B cell (primary cell): Measurements from ENCODE around the gene FITM1. TPM values are rescaled to one million over a fixed set of nuclear protein-coding genes. Genes with fewer than 3 reads are reported as not detected.

Source experiments
- ATAC-seq: fragments of 200-7000 bp; cut with Tn5 transposase; one replicate; pipeline ENCODE4 v1.10.0; 2021; ENCODE audit warnings: low read depth, mild to moderate bottlenecking, moderate number of reproducible peaks, moderate library complexity
- CTCF ChIA-PET: fragments of 350-600 bp; sonication (Branson Sonifier 250); formaldehyde crosslinking; loops from one replicate; lab custom pipeline; 2021; ENCODE audit warnings: antibody characterized with exemption, inconsistent platforms; lab: Charles Lee
- POLR2A ChIA-PET: fragments of 350-600 bp; sonication (Branson Sonifier 250); formaldehyde crosslinking; loops from one replicate; lab custom pipeline; 2021; ENCODE audit warnings: antibody characterized with exemption; lab: Charles Lee
- DNase-seq: peaks from one replicate; pipeline ENCODE4 v3.0.0; 2013
- H2AFZ ChIP-seq: 2 replicates; pipeline ENCODE4 v1.6.1; 2012; ENCODE audit warnings: mild to moderate bottlenecking, low read depth, low read length; ENCODE audit not compliant: insufficient read depth, poor library complexity, severe bottlenecking
- H3K27ac ChIP-seq, 2 donors: 1 replicate in 1 of 2; 2 replicates in 1 of 2; pipeline ENCODE4 v1.5.1; 2012 to 2013; ENCODE audit warnings: low read length in 2 of 2, mild to moderate bottlenecking in 2 of 2, moderate library complexity in 1 of 2
- H3K27me3 ChIP-seq, 4 experiments: fragments of 200-600 bp in 1 of 4; sonication (generic) in 1 of 4; replicated peaks in 1 of 4; 1 replicate in 2 of 4; 2 replicates in 2 of 4; pipeline versions ENCODE4 v1.6.1 to v1.7.0; 2013 to 2016; ENCODE audit warnings: low read length in 3 of 4, mild to moderate bottlenecking in 2 of 4, mixed read lengths in 1 of 4, moderate library complexity in 1 of 4; ENCODE audit not compliant: insufficient read depth in 4 of 4, control insufficient read depth in 3 of 4; ENCODE audit errors: control extremely low read depth in 1 of 4
- H3K36me3 ChIP-seq, 2 experiments: replicated peaks in 1 of 2; 1 replicate in 1 of 2; 2 replicates in 1 of 2; pipeline versions ENCODE4 v1.6.1 to v1.7.1; 2013; ENCODE audit warnings: low read length in 1 of 2; ENCODE audit not compliant: insufficient read depth in 2 of 2, control insufficient read depth in 1 of 2; ENCODE audit errors: control extremely low read depth in 1 of 2, extremely low read depth in 1 of 2
- H3K4me1 ChIP-seq, 2 donors: fragments of 200-600 bp in 1 of 2; sonication (generic) in 1 of 2; 1 replicate in 1 of 2; 2 replicates in 1 of 2; pipeline versions ENCODE4 v1.5.1 to v1.6.1; 2013 to 2017; ENCODE audit warnings: low read length in 2 of 2; ENCODE audit not compliant: control insufficient read depth in 2 of 2, insufficient read depth in 2 of 2
- H3K4me2 ChIP-seq: replicated peaks from 2 replicates; pipeline ENCODE3; 2012; ENCODE audit warnings: mild to moderate bottlenecking, low read depth, low read length; ENCODE audit not compliant: poor library complexity, severe bottlenecking
- H3K4me3 ChIP-seq, 5 experiments: fragments of 200-600 bp in 1 of 5; sonication (generic) in 1 of 5; 1 replicate in 3 of 5; 2 replicates in 2 of 5; pipeline versions ENCODE4 v1.5.1 to v1.7.0; 2011 to 2016; ENCODE audit warnings: low read length in 4 of 5, mild to moderate bottlenecking in 4 of 5, low read depth in 2 of 5, control low read depth in 1 of 5, moderate library complexity in 1 of 5; ENCODE audit not compliant: insufficient read depth in 1 of 5; ENCODE audit errors: control extremely low read depth in 1 of 5, extremely low read depth in 1 of 5
- H3K79me2 ChIP-seq: fragments of 200-600 bp; sonication (generic); one replicate; pipeline ENCODE4 v1.6.0; 2016; ENCODE audit warnings: low read length; ENCODE audit not compliant: control insufficient read depth, insufficient read depth
- H3K9ac ChIP-seq: fragments of 200-600 bp; sonication (generic); 2 replicates; pipeline ENCODE4 v1.6.1; 2017; ENCODE audit warnings: mild to moderate bottlenecking, low read length, moderate library complexity
- H3K9me3 ChIP-seq, 3 donors: one replicate each; pipeline versions ENCODE4 v1.6.1 to v1.7.1; 2013; ENCODE audit warnings: low read length in 2 of 3; ENCODE audit not compliant: control insufficient read depth in 2 of 3, insufficient read depth in 1 of 3; ENCODE audit errors: control extremely low read depth in 1 of 3
- H4K20me1 ChIP-seq: 2 replicates; pipeline ENCODE4 v1.6.0; 2012; ENCODE audit warnings: mild to moderate bottlenecking, low read length; ENCODE audit not compliant: insufficient read depth, control insufficient read depth, poor library complexity, severe bottlenecking
- H3K27ac Mint-ChIP-seq: one replicate; pipeline ENCODE4 v1.8.0; 2021; ENCODE audit warnings: mixed read lengths
- H3K27me3 Mint-ChIP-seq: one replicate; pipeline ENCODE4 v1.8.0; 2021; ENCODE audit warnings: mixed read lengths
- H3K4me1 Mint-ChIP-seq: one replicate; pipeline ENCODE4 v1.8.0; 2021; ENCODE audit warnings: mixed read lengths
- H3K4me3 Mint-ChIP-seq: one replicate; pipeline ENCODE4 v1.8.0; 2021; ENCODE audit warnings: mixed read lengths
- H3K9me3 Mint-ChIP-seq: one replicate; pipeline ENCODE4 v1.8.0; 2022; ENCODE audit warnings: mixed read lengths; ENCODE audit not compliant: insufficient read depth
- CTCF ChIP-seq: fragments of 200-600 bp; IDR thresholded peaks from one replicate; pipeline ENCODE4 v1.8.0; 2022; ENCODE audit warnings: antibody characterized with exemption, mild to moderate bottlenecking
- EZH2 ChIP-seq: IDR thresholded peaks from 2 replicates; pipeline ENCODE4 v1.6.1; 2012; ENCODE audit warnings: borderline replicate concordance, low read depth, mild to moderate bottlenecking, moderate library complexity, low read length; ENCODE audit not compliant: insufficient read depth, poor library complexity, severe bottlenecking
- WGBS: methylation state at CpG from one replicate; pipeline ENCODE4 v1.1.5; 2013; ENCODE audit warnings: missing lambda C conversion rate; ENCODE audit not compliant: insufficient coverage; 5-methylcytosine and 5-hydroxymethylcytosine counted together
- intact Hi-C: fragments of 100-400 bp; cut with micrococcal nuclease; formaldehyde crosslinking; loops from one replicate; pipeline ENCODE4 v1.10.0; 2022
- polyA plus RNA-seq: library from polyadenylated mRNA; depleted of rRNA; stranded (reverse); fragments of >200 nt; gene quantifications from 2 replicates; pipeline ENCODE4 v1.2.3, GENCODE V29; 2012
- total RNA-seq, 2 donors: library from RNA; stranded (reverse); fragments of 120-200 nt in 1 of 2; gene quantifications; 1 replicate in 1 of 2; 2 replicates in 1 of 2; pipeline versions ENCODE4 v1.2.3 to v1.2.4, GENCODE V29; 2013 to 2022

Gene FITM1
- total and polyA plus RNA-seq, 2 donors (not counting 1 experiment from before 2014, with no cell fraction given), result 2.6 to 3.3 TPM

- Mint-ChIP-seq H3K4me3 (peak within 1 kb of the TSS; percentile 100), H3K4me1 (peaks cover 42% of the 10 kb centered on the region), H3K9me3 (no peaks in the 10 kb centered on the region), H3K27me3 (no peaks in the 10 kb centered on the region), H3K27ac (peak within 1 kb of the TSS; percentile 99)
- CTCF ChIA-PET, result interaction anchor here (0.6 to 3.8 kb wide), 36 partner anchors 9 to 529 kb away, joined by 3 to 63 read pairs (median 8); partner anchors contain the start of genes CHMP4A, CIDEB, DCAF11 and EMC9
- Histone ChIP-seq H4K20me1 (peaks cover 44% of the 10 kb centered on the region), H3K4me1 (peaks cover 29 to 39% of the 10 kb centered on the region in 2 donors), H3K79me2 (peaks cover 41% of the 10 kb centered on the region), H3K27ac (peak within 1 kb of the TSS; percentile 85 to 88), H3K4me3 (peak within 1 kb of the TSS; percentile 69 to 100 (median 91)), H3K27me3 (no peaks in the 10 kb centered on the region), H3K9me3 (no peaks in the 10 kb centered on the region), H3K36me3 (peaks cover 3 to 68% of the 10 kb centered on the region in 2 experiments), H2AFZ (peak within 1 kb of the TSS; percentile 60), H3K4me2 (peak within 1 kb of the TSS; percentile 77), H3K9ac (peak within 1 kb of the TSS; percentile 76)
- WGBS, result 0% methylated on average over 9 of the region's 12 CpGs
- TF ChIP-seq CTCF (peak; percentile 81), EZH2 (no peak)
- POLR2A ChIA-PET, result interaction anchor here (0.5 to 3.8 kb wide), 22 partner anchors 8 to 1233 kb away, joined by 3 to 35 read pairs (median 6); partner anchors contain the start of genes CHMP4A, DCAF11, DHRS1 and EMC9
- peak; percentile 97 for DNase-seq
- intact Hi-C loops, result loop anchor here (1.0 to 5.0 kb wide), 14 partner anchors 10 to 138 kb away; partner anchors contain the start of genes DCAF11, DHRS1, EMC9 and GMPR2
- peak; percentile 94 for ATAC-seq
These were observed 30.7 kb downstream of the FITM1 start, which contains the start of gene IRF9 for GRCh38 chr14:24160850-24161804. Gene IRF9, plus strand, starts transcription at chr14:24161265. Its CDS starts 880 bp downstream, at chr14:24162145.
